Activated CD4-positive, CD25-positive, alpha-beta regulatory T cell (primary cell): Measurements from ENCODE around the gene RARG.
"Not testable (repeated sequence)": the region's sequence is repeated elsewhere in the genome, so short reads cannot be mapped to it uniquely, and the experiment has no call there.

Experiments
- DNase-seq, 4 experiments: peaks; one replicate each; lab custom pipeline; 2025; lab: John Stamatoyannopoulos, UW

RARG gene

DNA sequence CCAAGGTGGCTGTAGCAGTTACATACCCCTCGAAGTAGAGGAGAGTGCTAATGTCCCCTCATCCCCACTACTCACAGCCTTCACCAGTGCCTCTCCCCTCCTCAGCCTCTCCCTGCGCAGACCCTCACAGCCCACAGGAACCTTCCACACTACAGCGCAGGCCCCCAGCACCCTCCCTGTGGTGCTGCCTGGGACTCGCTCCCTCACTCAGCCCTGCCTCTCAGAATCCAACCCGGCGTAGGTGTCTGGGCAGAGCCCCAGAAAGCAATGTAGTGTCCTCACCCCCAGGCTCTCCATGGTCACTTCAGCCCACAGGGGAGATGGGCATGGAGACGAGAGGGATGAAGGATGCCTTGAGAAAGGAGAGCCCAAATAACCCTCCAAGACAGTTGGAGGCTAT is 62.4 kb downstream of the RARG start:
- DNase-seq, result no peak

DNA sequence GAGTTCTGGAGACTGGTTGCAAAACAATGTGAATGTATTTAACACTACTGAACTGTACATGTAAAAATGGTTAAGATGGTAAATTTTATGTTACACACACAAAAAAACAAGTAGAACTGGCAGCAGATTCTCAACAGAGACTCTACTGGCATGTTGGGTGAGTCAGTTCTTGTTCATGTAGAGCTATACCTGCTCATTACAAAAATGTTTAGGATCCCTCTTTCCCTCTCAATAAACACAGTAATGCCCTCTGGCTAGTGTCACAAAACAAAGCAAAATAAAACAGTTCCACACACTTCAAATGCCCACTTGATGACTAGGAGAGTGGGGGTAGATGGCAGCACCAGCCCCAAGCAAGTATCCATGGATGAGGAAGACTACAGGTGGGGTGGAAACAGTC is 65.2 kb downstream of the RARG start:
- DNase-seq, result no peak

GRCh38 chr12:53163008-53163407 is 69.0 kb downstream of the RARG start:
- not testable (repeated sequence) for DNase-seq

DNA sequence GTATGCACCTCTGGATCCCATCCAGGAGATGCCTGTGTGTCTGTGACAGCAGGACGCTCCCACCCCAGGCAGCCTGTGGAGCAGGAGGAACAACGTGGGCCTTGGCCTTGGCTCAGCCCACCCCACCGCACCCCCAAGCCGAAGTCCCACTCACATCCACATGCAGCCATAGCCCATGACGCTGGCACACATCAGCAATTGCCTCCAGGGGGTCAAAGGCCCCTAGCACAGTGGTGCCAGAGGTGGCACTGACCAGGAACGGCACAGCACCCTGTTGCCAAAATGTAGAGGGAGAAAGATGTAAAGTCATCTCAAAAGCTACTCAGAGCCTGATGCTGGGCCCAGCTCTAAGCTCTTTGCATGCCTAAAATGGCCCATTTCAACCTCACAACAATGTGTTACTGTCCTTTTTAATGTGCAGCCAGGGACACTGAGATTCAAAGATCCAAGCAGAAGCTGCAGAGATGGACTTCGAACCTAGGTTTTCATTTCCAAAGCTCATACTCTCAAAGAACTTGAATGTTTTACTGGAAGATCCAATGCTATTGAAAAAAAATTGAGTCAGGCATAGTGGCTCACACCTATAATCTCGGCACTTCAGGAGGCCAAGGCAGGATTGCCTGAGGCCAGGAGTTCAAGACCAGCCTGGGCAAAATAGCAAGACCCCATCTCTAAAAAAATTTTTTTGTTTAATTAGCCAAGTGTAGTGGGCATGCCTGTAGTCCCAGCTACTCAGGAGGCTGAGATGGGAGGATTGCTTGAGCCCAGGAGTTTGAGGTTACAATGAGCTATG is 70.7 kb downstream of the RARG start:
- DNase-seq, result no peak

- no peak for DNase-seq
Observed at GRCh38 chr12:53160673-53161072, 71.3 kb downstream of the RARG start.
